ENCODE results near the gene PCSK1. TPM values are rescaled to one million over a fixed set of nuclear protein-coding genes. Genes with fewer than 3 reads are reported as not detected.

The PCSK1 gene
- total RNA-seq, 1 experiment from 2014 or later, result not detected

DNA sequence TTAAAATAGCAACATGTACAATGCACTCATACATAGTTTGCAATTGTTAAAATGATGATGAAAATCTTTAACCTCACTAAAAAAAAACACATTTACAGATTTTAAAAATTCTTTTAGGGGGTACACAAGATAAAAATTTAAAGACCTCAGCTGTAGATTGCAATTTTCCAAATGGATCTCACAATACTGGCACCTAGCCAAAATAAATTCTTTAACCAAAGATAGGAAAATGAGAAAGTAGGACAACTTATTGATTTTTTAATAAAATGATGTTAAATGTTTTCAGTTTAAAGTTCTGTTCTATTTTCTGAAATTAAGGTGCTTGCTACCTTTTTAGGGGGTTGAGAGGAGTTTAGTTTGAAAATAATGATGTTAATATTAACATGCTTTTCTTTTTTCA is 90.0 kb downstream of the PCSK1 start:
- BruUV-seq (replicated peaks), result no TSS peak
- ChIA-PET POLR2A (ENCODE audit: unreplicated experiment) (no interaction called here), CTCF (interaction anchor here (0.6 to 1.2 kb wide), 2 partner anchors 259 to 409 kb away, joined by 3 to 13 read pairs; no protein-coding TSS in a partner anchor)
- Histone ChIP-seq H3K27me3 (ENCODE audit: insufficient read depth, low read depth) (no peaks in the 10 kb centered on the region), H3K9me3 (ENCODE audit: insufficient read depth, low read depth) (no peaks in the 10 kb centered on the region), H3K4me3 (no peak overlapping the region), H3K27ac (no peak overlapping the region), H3F3A (ENCODE audit: insufficient read depth, low read depth) (no peaks in the 10 kb centered on the region), H3K9me2 (ENCODE audit: insufficient read depth) (no peaks in the 10 kb centered on the region), H3K79me2 (ENCODE audit: low read depth) (no peaks in the 10 kb centered on the region), H3K4me1 (replicated peaks; ENCODE audit: insufficient read depth) (no peaks in the 10 kb centered on the region), H3K4me2 (no peak overlapping the region), H2AFZ (no peak overlapping the region), H3K36me3 (ENCODE audit: low read depth) (no peaks in the 10 kb centered on the region), H4K20me1 (ENCODE audit: insufficient read depth) (no peaks in the 10 kb centered on the region)
- DNase-seq, result no peak
- intact Hi-C loops (cut with micrococcal nuclease; ENCODE audit: unreplicated experiment), result loop anchor here (5.0 to 10.0 kb wide), 3 partner anchors 342 to 819 kb away; no protein-coding TSS in a partner anchor
- no peak for TF ChIP-seq EZH2 (IDR thresholded peaks at IDR 0.05; ENCODE audit: low read depth)
- TF ChIP-seq CTCF (conservative IDR thresholded peaks at IDR 0.05), result no peak

GRCh38 chr5:96342581-96342980 is 90.5 kb downstream of the PCSK1 start:
- no TSS peak for BruUV-seq (replicated peaks)
- Histone ChIP-seq H3K9me2 (ENCODE audit: insufficient read depth) (no peaks in the 10 kb centered on the region), H3F3A (ENCODE audit: insufficient read depth, low read depth) (no peaks in the 10 kb centered on the region), H3K27ac (no peak overlapping the region), H3K4me2 (no peak overlapping the region), H2AFZ (no peak overlapping the region), H3K27me3 (ENCODE audit: insufficient read depth, low read depth) (no peaks in the 10 kb centered on the region), H3K4me3 (no peak overlapping the region), H3K4me1 (replicated peaks; ENCODE audit: insufficient read depth) (no peaks in the 10 kb centered on the region), H3K36me3 (ENCODE audit: low read depth) (no peaks in the 10 kb centered on the region), H3K9me3 (ENCODE audit: insufficient read depth, low read depth) (no peaks in the 10 kb centered on the region), H4K20me1 (ENCODE audit: insufficient read depth) (no peaks in the 10 kb centered on the region), H3K79me2 (ENCODE audit: low read depth) (no peaks in the 10 kb centered on the region)
- TF ChIP-seq EZH2 (IDR thresholded peaks at IDR 0.05; ENCODE audit: low read depth), result no peak
- TF ChIP-seq CTCF (conservative IDR thresholded peaks at IDR 0.05), result no peak
- DNase-seq, result no peak
- intact Hi-C loops (cut with micrococcal nuclease; ENCODE audit: unreplicated experiment), result loop anchor here (5.0 to 10.0 kb wide), 3 partner anchors 342 to 820 kb away; no protein-coding TSS in a partner anchor
- POLR2A ChIA-PET (ENCODE audit: unreplicated experiment), result no interaction called here
- CTCF ChIA-PET, result interaction anchor here (0.6 to 1.2 kb wide), 2 partner anchors 259 to 410 kb away, joined by 3 to 13 read pairs; no protein-coding TSS in a partner anchor

Other genes starting within 250 kb of the PCSK1 start
- gene CAST, start 229.1 kb upstream of the PCSK1 start, total RNA-seq (2021), result 234 and 289 TPM in 2 replicates

Measured in PC-9 (cell line).